Subcutaneous adipose tissue (tissue), 1 donor: ENCODE measurements around the gene SMIM45.

Experiments used
- CTCF ChIP-seq: fragments of 450-650 bp; IDR thresholded peaks from one replicate; pipeline ENCODE4 v1.5.1; 2016; ENCODE audit warnings: low read depth, mild to moderate bottlenecking, control low read depth, antibody characterized with exemption, moderate library complexity

SMIM45 gene

DNA sequence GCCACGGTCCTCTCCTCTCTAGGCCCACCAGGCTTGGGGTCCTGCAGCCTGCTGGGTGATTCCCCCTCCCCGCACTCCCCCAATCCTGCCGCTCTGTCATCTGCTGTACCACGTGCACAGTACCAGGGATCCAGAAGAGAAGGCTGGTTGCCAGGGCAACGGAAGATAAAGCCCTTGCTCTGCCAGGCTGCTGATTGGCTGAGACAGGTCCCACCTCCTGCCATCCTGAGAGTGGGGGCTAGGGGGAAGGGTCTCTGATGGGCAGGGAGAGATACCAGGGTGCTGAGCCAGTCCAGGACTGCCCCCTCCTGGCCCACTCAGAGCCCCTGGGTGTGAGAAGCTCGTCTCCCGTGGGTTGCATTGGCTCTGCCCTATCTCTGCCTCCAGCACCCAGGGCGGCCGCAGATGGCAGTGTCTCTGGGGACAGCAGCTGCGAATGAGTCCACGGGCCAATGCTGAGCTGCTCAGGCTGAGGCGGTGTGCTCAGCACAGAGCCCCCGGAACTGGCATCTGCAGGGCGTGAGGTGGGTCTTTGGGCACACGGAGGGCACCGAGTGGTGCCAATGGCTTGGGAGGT is at the start of gene SMIM45:
TSS of gene SMIM45 (plus strand) at position 253 of the 577 bp plus-strand sequence.
- TF ChIP-seq CTCF = no peak

- no peak for TF ChIP-seq CTCF
Measured at GRCh38 chr22:41902932-41903421, 49.0 kb upstream of the SMIM45 start.

- TF ChIP-seq CTCF = no peak
Measured at GRCh38 chr22:41904450-41905410, 47.2 kb upstream of the SMIM45 start.

- no peak for TF ChIP-seq CTCF
Measured at GRCh38 chr22:41905411-41906202, 46.3 kb upstream of the SMIM45 start.

DNA sequence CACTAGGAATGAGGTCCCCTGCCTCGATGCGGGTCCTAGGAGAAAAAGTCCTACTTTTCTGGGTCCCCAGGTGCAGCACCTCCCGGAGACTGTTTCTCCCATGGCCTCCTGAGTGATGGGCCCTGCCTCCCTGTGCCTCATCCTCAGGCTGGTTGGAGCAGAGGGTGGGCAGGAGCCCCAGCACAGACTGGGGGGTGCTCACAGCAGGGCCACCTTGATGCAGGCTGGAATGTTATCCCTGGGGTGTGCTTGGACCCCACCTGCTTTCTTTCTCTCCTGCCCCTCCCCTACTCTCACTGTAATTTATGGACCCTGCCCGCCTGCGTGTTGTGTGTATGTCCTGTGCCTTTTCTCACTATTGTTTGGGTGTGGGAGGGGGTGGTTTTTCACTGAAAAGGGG is 45.1 kb upstream of the SMIM45 start:
- TF ChIP-seq CTCF = no peak

DNA sequence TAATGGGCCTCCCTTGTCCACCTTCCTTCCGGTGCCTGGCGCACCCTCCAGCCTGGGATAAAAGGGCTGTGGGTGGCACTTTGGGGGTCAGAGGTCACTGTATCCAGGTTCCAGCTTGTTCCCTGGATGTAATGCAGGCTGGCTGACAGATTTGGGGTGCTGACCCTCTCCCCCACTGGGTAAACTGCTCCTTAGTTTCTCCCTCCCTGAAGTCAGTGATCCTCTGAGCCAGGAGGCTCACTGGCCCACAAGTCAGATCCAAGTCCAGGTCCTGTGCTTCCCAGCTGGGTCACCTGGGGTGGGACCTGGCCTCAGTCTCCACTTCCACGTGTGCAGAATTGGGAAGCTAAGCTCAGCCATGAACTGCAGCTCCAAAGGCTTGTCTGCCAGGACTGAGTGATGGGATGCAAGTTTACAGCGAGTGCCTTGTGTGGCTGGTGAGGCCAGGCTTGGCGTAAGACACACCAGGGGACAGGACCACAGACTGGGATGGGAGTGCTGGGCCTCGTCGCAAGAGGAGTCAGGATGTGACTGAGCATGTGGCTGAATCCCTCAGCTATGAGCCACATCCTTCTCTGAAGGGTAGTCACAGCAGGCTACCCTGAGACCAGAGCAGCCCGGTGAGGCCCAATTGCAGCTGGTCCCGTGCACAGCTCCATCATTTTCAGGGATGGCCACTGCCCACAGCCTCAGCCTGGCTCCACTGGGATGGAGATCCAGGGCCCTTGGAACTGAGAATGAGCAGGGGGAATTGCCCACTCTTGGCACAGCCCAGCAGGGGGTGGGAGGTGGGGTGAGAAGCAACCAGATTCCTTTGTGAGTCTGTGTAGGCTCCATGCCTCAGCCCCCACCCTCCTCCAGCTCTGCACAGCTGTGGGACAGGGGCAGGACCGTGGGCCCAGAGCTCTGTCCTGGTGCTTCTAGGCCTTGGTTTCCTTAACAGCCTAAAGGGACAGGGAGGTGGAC is 44.2 kb upstream of the SMIM45 start:
- TF ChIP-seq CTCF = no peak
